ENCODE data around the gene HOXA11. TPM values are rescaled to one million over a fixed set of nuclear protein-coding genes. Genes with fewer than 3 reads are reported as not detected.

Gene HOXA11
- total and polyA plus RNA-seq, 8 donors, result 5.2 TPM; not detected in 7

DNA sequence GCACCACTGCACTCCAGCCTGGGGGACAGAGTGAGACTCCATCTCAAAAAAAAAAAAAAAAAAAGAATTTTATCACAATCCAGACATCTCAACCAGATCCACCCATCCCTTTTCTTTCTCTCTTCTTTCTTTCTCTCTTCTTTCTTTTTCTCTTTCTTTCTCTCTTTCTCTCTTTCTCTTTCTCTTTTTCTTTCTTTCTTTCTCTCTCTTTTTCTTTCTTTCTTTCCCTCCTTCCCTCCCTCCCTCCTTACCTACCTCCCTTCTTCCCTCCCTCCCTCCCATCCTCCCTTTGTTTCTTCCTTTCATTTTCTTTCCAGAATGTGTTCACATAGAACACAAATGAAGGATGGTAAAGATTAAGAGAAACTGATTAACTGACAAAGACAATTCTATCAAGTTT, 32.9 kb upstream of the HOXA11 start:
- H3K27me3 ChIP-seq, result peaks cover 11 to 100% (median 60%) of the 10 kb centered on the region in 3 donors
- H3K27ac ChIP-seq, result no peak overlapping the region
- intact Hi-C loops (cut with DNase I; ENCODE audit: low total_unique reads), result no loop called here

DNA sequence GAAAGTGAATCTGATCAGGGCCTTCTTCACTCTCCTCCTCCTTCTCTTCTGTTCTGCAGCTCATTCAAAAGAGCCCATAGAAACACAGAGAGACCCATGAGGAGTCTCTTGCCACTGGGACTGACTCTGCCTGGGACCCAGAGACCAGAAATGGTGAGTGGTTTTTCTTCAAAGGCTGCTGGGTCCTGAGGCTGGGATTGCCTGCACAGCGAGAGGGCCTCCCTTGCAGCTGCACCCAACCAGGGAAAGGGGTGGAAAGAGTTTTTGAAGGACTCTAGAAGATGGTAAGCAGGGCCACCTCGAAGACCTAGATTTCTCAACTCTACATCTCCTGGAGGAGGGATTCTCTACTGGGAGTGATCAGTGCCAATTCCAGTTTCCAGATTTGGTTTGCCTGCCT, 30.3 kb upstream of the HOXA11 start:
- intact Hi-C loops (cut with DNase I; ENCODE audit: low total_unique reads), result no loop called here
- no peaks in the 10 kb centered on the region for H3K36me3 ChIP-seq
- no peak overlapping the region for H3K4me3 ChIP-seq
- H3K27ac ChIP-seq, result no peak overlapping the region
- TF ChIP-seq, protein P1, sequence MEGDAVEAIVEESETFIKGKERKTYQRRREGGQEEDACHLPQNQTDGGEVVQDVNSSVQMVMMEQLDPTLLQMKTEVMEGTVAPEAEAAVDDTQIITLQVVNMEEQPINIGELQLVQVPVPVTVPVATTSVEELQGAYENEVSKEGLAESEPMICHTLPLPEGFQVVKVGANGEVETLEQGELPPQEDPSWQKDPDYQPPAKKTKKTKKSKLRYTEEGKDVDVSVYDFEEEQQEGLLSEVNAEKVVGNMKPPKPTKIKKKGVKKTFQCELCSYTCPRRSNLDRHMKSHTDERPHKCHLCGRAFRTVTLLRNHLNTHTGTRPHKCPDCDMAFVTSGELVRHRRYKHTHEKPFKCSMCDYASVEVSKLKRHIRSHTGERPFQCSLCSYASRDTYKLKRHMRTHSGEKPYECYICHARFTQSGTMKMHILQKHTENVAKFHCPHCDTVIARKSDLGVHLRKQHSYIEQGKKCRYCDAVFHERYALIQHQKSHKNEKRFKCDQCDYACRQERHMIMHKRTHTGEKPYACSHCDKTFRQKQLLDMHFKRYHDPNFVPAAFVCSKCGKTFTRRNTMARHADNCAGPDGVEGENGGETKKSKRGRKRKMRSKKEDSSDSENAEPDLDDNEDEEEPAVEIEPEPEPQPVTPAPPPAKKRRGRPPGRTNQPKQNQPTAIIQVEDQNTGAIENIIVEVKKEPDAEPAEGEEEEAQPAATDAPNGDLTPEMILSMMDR (IDR thresholded peaks at IDR 0.05), result no peak
- TF ChIP-seq POLR2AphosphoS5 (IDR thresholded peaks at IDR 0.05), result no peak
- TF ChIP-seq EP300 (IDR thresholded peaks at IDR 0.05), result no peak
- TF ChIP-seq POLR2A (IDR thresholded peaks at IDR 0.05), result no peak
- no peaks in the 10 kb centered on the region for H3K9me3 ChIP-seq
- peaks cover 19 to 100% (median 64%) of the 10 kb centered on the region in 3 donors for H3K27me3 ChIP-seq
- H3K4me1 ChIP-seq, result peaks cover 12 to 28% (median 20%) of the 10 kb centered on the region in 4 donors
- no peak for DNase-seq
- WGBS, 5 donors, result 77 to 90% (median 80%) methylated on average over 2 of the region's 2 CpGs

More for the DNA sequence above, 32.9 kb upstream of the HOXA11 start:
- DNase-seq, result no peak
- no peak overlapping the region for H3K4me3 ChIP-seq
- TF ChIP-seq POLR2AphosphoS5 (IDR thresholded peaks at IDR 0.05), result no peak
- TF ChIP-seq, protein P1 (IDR thresholded peaks at IDR 0.05), result no peak
- no peak for TF ChIP-seq POLR2A (IDR thresholded peaks at IDR 0.05)
- TF ChIP-seq EP300 (IDR thresholded peaks at IDR 0.05), result no peak
- peaks cover 5 to 18% (median 11%) of the 10 kb centered on the region in 4 donors for H3K4me1 ChIP-seq
- H3K9me3 ChIP-seq, result no peaks in the 10 kb centered on the region
- no peaks in the 10 kb centered on the region for H3K36me3 ChIP-seq

DNA sequence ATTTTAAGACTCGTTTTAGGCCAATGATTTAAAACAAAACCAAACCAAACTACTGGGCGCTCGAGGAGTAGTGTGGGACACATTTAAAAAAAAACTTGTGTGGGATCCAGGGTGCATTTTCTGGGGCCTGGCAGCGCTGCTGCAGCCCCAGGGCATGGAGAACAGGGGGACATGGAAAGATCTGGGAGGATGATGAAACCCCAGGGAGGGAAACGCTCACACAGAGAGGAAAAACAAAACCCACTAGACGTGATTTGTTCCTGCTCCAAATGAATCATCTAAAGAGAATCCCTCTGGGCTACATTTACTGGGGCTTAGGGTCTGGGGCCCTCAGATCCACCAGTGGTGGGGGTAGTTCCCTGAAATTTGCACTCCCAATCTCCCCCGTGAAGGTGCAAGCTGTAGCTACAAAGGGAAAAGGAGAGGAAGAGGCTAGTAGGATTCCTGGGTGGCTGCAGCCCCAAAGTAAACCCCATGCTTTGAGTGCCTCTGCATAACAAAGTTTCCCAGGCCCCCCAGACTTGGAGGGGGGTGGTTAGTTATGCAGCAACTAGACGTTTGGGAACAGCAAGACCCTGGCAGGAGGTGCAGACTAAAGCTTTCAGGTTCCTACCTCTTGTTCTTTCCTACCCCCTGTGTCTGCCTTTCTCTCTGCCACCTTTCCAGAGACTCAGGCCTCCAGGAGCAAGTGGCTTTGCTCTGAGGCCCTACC, 29.4 kb upstream of the HOXA11 start:
- no peak overlapping the region for H3K27ac ChIP-seq
- H3K27me3 ChIP-seq, result peaks cover 19 to 100% (median 64%) of the 10 kb centered on the region in 3 donors
- H3K4me3 ChIP-seq, result no peak overlapping the region
- H3K4me1 ChIP-seq, result peaks cover 13 to 26% (median 19%) of the 10 kb centered on the region in 4 donors
- TF ChIP-seq POLR2AphosphoS5 (IDR thresholded peaks at IDR 0.05) (no peak), EP300 (IDR thresholded peaks at IDR 0.05) (no peak), POLR2A (IDR thresholded peaks at IDR 0.05) (no peak)
- TF ChIP-seq, protein P1 (IDR thresholded peaks at IDR 0.05), result no peak
- no peaks in the 10 kb centered on the region for H3K36me3 ChIP-seq
- DNase-seq, result no peak
- intact Hi-C loops (cut with DNase I; ENCODE audit: low total_unique reads), result no loop called here
- H3K9me3 ChIP-seq, result no peaks in the 10 kb centered on the region
- 46 to 67% (median 60%) methylated on average over 7 to 8 of the region's 8 CpGs for WGBS, 5 donors

DNA sequence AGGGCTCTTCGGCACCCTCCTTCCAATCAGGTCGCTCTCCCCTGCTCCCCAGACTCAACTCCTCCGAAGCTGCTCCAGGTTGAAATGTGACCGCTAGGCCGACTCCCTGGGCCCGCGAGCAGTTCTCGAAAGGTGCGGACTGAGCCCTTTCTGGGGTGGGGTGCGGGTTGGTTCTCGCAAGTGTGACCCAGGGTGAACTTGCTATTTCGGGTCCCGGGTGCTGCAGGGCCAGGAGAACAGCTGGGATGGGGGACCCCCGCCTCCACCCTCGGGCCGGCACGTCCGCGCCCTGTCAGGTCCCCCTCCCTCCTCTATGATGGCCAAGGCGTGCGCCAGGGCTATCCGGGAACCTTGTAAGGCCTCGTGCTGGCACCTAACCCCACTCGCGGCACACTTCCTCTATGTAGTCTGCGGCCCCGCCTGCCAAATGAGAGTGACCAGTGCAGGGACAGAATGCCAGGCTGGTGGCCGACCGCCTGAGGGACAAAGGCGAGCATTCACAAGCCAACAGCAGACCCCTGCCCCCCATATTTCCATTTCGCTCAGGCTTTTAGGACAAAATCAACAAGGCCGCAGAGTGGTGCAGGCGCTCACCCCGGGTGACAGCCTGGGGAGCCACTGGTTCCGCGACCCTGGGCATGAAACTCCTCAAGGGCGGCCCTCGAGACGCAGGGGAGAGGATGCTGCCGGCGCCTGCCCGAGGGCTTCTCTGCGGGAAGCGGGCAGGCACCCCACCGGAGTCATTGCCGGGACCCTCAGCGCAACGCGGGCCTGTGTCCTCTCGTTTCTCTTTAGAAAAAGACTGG, 28.6 kb upstream of the HOXA11 start:
- intact Hi-C loops (cut with DNase I; ENCODE audit: low total_unique reads), result no loop called here
- Histone ChIP-seq H3K4me1 (peaks cover 13 to 26% (median 19%) of the 10 kb centered on the region in 4 donors), H3K36me3 (no peaks in the 10 kb centered on the region), H3K27ac (no peak overlapping the region), H3K9me3 (no peaks in the 10 kb centered on the region), H3K4me3 (no peak overlapping the region), H3K27me3 (peaks cover 19 to 100% (median 64%) of the 10 kb centered on the region in 3 donors)
- WGBS, 5 donors, result 29 to 58% (median 29%) methylated on average over 22 to 50 of the region's 50 CpGs
- DNase-seq, result no peak
- TF ChIP-seq POLR2AphosphoS5 (IDR thresholded peaks at IDR 0.05), result no peak
- TF ChIP-seq, protein P1 (IDR thresholded peaks at IDR 0.05), result no peak
